IMR-90 (cell line): ENCODE measurements around the gene DEPDC5. TPM values are rescaled to one million over a fixed set of nuclear protein-coding genes. Genes with fewer than 3 reads are reported as not detected.

Experiments used
- ATAC-seq: fragments of 200-7000 bp; cut with Tn5 transposase; 2 replicates; pipeline ENCODE4 v1.9.1; 2020; ENCODE audit warnings: low read depth, mild to moderate bottlenecking, moderate library complexity
- BruUV-seq: library from RNA; stranded (reverse); fragments of 400-500 nt; replicated peaks from 2 replicates; lab custom pipeline; 2021; lab: Mats Ljungman, UMichigan
- CTCF ChIA-PET: fragments of 300-600 bp; formaldehyde crosslinking; extraction: SDS; loops from one replicate; lab custom pipeline; 2021; ENCODE audit warnings: antibody characterized with exemption; lab: Yijun Ruan, JAX
- POLR2A ChIA-PET: fragments of 300-600 bp; sonication (Branson Sonifier 250); formaldehyde crosslinking; loops from one replicate; lab custom pipeline; 2022; ENCODE audit warnings: antibody characterized with exemption; ENCODE audit not compliant: unreplicated experiment; lab: Charles Lee
- DNase-seq: peaks from one replicate; pipeline ENCODE4 v3.0.0; 2013
- H2AFZ ChIP-seq: replicated peaks from 2 replicates; pipeline ENCODE3; 2013; ENCODE audit warnings: low read length, mild to moderate bottlenecking; ENCODE audit not compliant: poor library complexity
- H2AK5ac ChIP-seq: 2 replicates; pipeline ENCODE4 v1.6.1; 2013; ENCODE audit warnings: low read depth, low read length, inconsistent platforms
- H2AK9ac ChIP-seq: replicated peaks from 2 replicates; pipeline ENCODE3; 2013; ENCODE audit warnings: mild to moderate bottlenecking, low read depth, low read length, moderate library complexity; ENCODE audit not compliant: poor library complexity
- H2BK120ac ChIP-seq: 2 replicates; pipeline ENCODE4 v1.6.1; 2013; ENCODE audit warnings: low read depth, low read length, inconsistent platforms
- H2BK15ac ChIP-seq: 3 replicates; pipeline ENCODE4 v1.6.1; 2013; ENCODE audit warnings: low read depth, low read length, inconsistent platforms
- H2BK20ac ChIP-seq: 2 replicates; pipeline ENCODE4 v1.6.1; 2013; ENCODE audit warnings: low read depth, mild to moderate bottlenecking, inconsistent platforms, low read length, moderate library complexity
- H2BK5ac ChIP-seq: 2 replicates; pipeline ENCODE4 v1.6.1; 2013; ENCODE audit warnings: mild to moderate bottlenecking, low read depth, low read length, inconsistent platforms; ENCODE audit not compliant: poor library complexity, severe bottlenecking
- H3K14ac ChIP-seq: replicated peaks from 2 replicates; pipeline ENCODE4 v1.6.1; 2013; ENCODE audit warnings: low read depth, low read length, inconsistent platforms
- H3K18ac ChIP-seq: 2 replicates; pipeline ENCODE4 v1.6.1; 2013; ENCODE audit warnings: low read depth, low read length, control low read depth
- H3K23ac ChIP-seq: 2 replicates; pipeline ENCODE4 v1.6.1; 2013; ENCODE audit warnings: low read depth, low read length, inconsistent platforms
- H3K27ac ChIP-seq: 2 replicates; pipeline ENCODE4 v1.5.1; 2013; ENCODE audit warnings: mild to moderate bottlenecking, control low read depth, low read length; ENCODE audit not compliant: insufficient read depth
- H3K27me3 ChIP-seq: 2 replicates; pipeline ENCODE4 v1.6.1; 2013; ENCODE audit warnings: low read length; ENCODE audit not compliant: control insufficient read depth, insufficient read depth
- H3K36me3 ChIP-seq: 2 replicates; pipeline ENCODE4 v1.6.1; 2013; ENCODE audit warnings: low read length, mixed read lengths; ENCODE audit not compliant: control insufficient read depth, insufficient read depth
- H3K4ac ChIP-seq: 2 replicates; pipeline ENCODE4 v1.6.1; 2013; ENCODE audit warnings: low read depth, low read length, inconsistent platforms
- H3K4me1 ChIP-seq: 2 replicates; pipeline ENCODE4 v1.6.1; 2013; ENCODE audit warnings: low read length, mixed read lengths; ENCODE audit not compliant: control insufficient read depth, insufficient read depth
- H3K4me2 ChIP-seq: 2 replicates; pipeline ENCODE4 v1.6.1; 2013; ENCODE audit warnings: low read depth, mild to moderate bottlenecking, control low read depth, low read length, moderate library complexity
- H3K4me3 ChIP-seq: 2 replicates; pipeline ENCODE4 v1.5.1; 2013; ENCODE audit warnings: low read depth, mild to moderate bottlenecking, control low read depth, low read length, moderate library complexity; ENCODE audit not compliant: insufficient read depth
- H3K56ac ChIP-seq: 2 replicates; pipeline ENCODE4 v1.6.1; 2013; ENCODE audit warnings: low read length, inconsistent platforms; ENCODE audit not compliant: insufficient read depth; ENCODE audit errors: extremely low read depth
- H3K79me1 ChIP-seq, 2 experiments: 2 replicates each; pipeline ENCODE4 v1.6.1; 2013; ENCODE audit warnings: low read length in 2 of 2, inconsistent platforms in 1 of 2, low read depth in 1 of 2
- H3K9ac ChIP-seq: 2 replicates; pipeline ENCODE4 v1.6.1; 2013; ENCODE audit warnings: low read depth, low read length, control low read depth
- H3K9me1 ChIP-seq: 2 replicates; pipeline ENCODE4 v1.6.1; 2013; ENCODE audit warnings: low read length, inconsistent platforms; ENCODE audit not compliant: insufficient read depth
- H3K9me3 ChIP-seq: 2 replicates; pipeline ENCODE4 v1.6.1; 2013; ENCODE audit warnings: low read length; ENCODE audit not compliant: control insufficient read depth, insufficient read depth
- H4K20me1 ChIP-seq: 2 replicates; pipeline ENCODE4 v1.6.1; 2013; ENCODE audit warnings: low read length, inconsistent platforms; ENCODE audit not compliant: insufficient read depth
- H4K5ac ChIP-seq: 2 replicates; pipeline ENCODE4 v1.6.1; 2013; ENCODE audit warnings: mild to moderate bottlenecking, low read depth, low read length, control low read depth
- H4K8ac ChIP-seq, 2 experiments: 2 replicates each; pipeline ENCODE4 v1.6.1; 2013; ENCODE audit warnings: low read depth in 2 of 2, low read length in 2 of 2, control low read depth in 1 of 2, inconsistent platforms in 1 of 2
- H4K91ac ChIP-seq: 2 replicates; pipeline ENCODE4 v1.6.1; 2013; ENCODE audit warnings: low read depth, low read length, inconsistent platforms; ENCODE audit not compliant: insufficient read depth
- MXI1 ChIP-seq: IDR thresholded peaks from 2 replicates; pipeline ENCODE4 v1.6.1; 2012; ENCODE audit warnings: low read depth, mild to moderate bottlenecking, low read length, moderate library complexity, borderline replicate concordance
- RAD21 ChIP-seq: IDR thresholded peaks from 2 replicates; pipeline ENCODE4 v1.6.1; 2012; ENCODE audit warnings: low read length, improper control_type of control experiment
- WGBS, 2 experiments: methylation state at CpG; one replicate each; pipeline versions ENCODE4 v1.1.5 to v1.1.7; 2013; ENCODE audit warnings: missing lambda C conversion rate in 2 of 2; ENCODE audit not compliant: insufficient read length in 1 of 2; ENCODE audit errors: extremely low coverage in 2 of 2; 5-methylcytosine and 5-hydroxymethylcytosine counted together
- dilution Hi-C: fragments of 300-500 bp; cut with HindIII; formaldehyde crosslinking; loops from one replicate; pipeline ENCODE4 v1.14.3; 2018; ENCODE audit warnings: low sequenced_read_pairs; ENCODE audit not compliant: unreplicated experiment
- in situ Hi-C: fragments of 300-500 bp; cut with MboI; formaldehyde crosslinking; loops from 3 replicates; pipeline ENCODE4 v1.14.3; 2019; ENCODE audit warnings: low sequenced_read_pairs, inconsistent platforms, mixed read lengths
- intact Hi-C: fragments of 100-400 bp; cut with micrococcal nuclease; formaldehyde crosslinking; loops from 2 replicates; pipeline ENCODE4 v1.10.0; 2022
- polyA plus RNA-seq, 3 experiments: library from polyadenylated mRNA; depleted of rRNA; stranded (reverse); fragments of >200 nt; gene quantifications; 2 replicates each; pipeline ENCODE4 v1.2.3, GENCODE V29; 2012; ENCODE audit warnings: low replicate concordance in 1 of 3
- total RNA-seq: library from RNA; depleted of rRNA; stranded (reverse); fragments of >200 nt; gene quantifications from 2 replicates; pipeline ENCODE4 v1.2.3, GENCODE V29; 2012
- TF ChIP-seq, protein P1 (sequence below): fragments of 150-350 bp; IDR thresholded peaks from 2 replicates; pipeline ENCODE4 v1.6.1; 2017; ENCODE audit warnings: mild to moderate bottlenecking, antibody characterized with exemption, low read length, low read depth
- TF ChIP-seq, protein P2 (sequence below): fragments of 150-350 bp; IDR thresholded peaks from 2 replicates; pipeline ENCODE4 v1.6.1; 2016; ENCODE audit warnings: low read depth, mild to moderate bottlenecking, low read length, moderate library complexity, borderline replicate concordance
- TF ChIP-seq, protein P3 (sequence below): conservative IDR thresholded peaks from 2 replicates; pipeline ENCODE4 v1.5.1; 2012; ENCODE audit warnings: mild to moderate bottlenecking, low read depth, low read length, improper control_type of control experiment

DEPDC5 gene
- total and polyA plus RNA-seq, 2 of the 4 experiments (the other 2 are of a cell fraction): 6.6 to 12.9 TPM

- TF ChIP-seq, protein P1, sequence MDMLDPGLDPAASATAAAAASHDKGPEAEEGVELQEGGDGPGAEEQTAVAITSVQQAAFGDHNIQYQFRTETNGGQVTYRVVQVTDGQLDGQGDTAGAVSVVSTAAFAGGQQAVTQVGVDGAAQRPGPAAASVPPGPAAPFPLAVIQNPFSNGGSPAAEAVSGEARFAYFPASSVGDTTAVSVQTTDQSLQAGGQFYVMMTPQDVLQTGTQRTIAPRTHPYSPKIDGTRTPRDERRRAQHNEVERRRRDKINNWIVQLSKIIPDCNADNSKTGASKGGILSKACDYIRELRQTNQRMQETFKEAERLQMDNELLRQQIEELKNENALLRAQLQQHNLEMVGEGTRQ: no peak
These were observed 192.3 kb downstream of the DEPDC5 start (continued) for GRCh38 chr22:31945971-31946680.

- Histone ChIP-seq H2AK5ac (no peak overlapping the region), H3K4me3 (no peak overlapping the region), H4K5ac (no peak overlapping the region), H3K56ac (no peak overlapping the region), H2BK120ac (no peak overlapping the region), H3K27ac (no peak overlapping the region), H3K18ac (no peak overlapping the region), H2AK9ac (no peak overlapping the region), H2BK15ac (no peak overlapping the region), H3K4ac (no peak overlapping the region), H3K79me1 (peaks cover 18 to 57% of the 10 kb centered on the region in 2 experiments; a peak in 3 of 4 replicates), H3K27me3 (no peaks in the 10 kb centered on the region), H4K91ac (no peak overlapping the region), H3K4me1 (peaks cover 21% of the 10 kb centered on the region), H2AFZ (no peak overlapping the region), H3K14ac (no peak overlapping the region), H3K9me3 (no peaks in the 10 kb centered on the region), H4K8ac (no peak overlapping the region), H3K9ac (no peak overlapping the region), H3K9me1 (peaks cover 24% of the 10 kb centered on the region), H3K23ac (no peak overlapping the region), H4K20me1 (peaks cover 56% of the 10 kb centered on the region), H2BK5ac (no peak overlapping the region), H3K36me3 (peaks cover 11% of the 10 kb centered on the region), H3K4me2 (0 out of 2 replicates have a peak overlapping the region, but pooled peaks have one; percentile 12), H2BK20ac (no peak overlapping the region)
- DNase-seq (no peak), ATAC-seq (no peak)
- whole genome bisulfite sequencing, 2 experiments: no CpG with 5 or more reads among the region's 2 CpGs
- CTCF ChIA-PET: no interaction called here
- dilution Hi-C loops (no loop called here), in situ Hi-C loops (loop anchor here (10.0 kb wide), 1 partner anchor 192 kb away; the partner anchor contains the start of genes DEPDC5 and PRR14L), intact Hi-C loops (no loop called here)
- BruUV-seq: no TSS peak
- TF ChIP-seq, protein P2, sequence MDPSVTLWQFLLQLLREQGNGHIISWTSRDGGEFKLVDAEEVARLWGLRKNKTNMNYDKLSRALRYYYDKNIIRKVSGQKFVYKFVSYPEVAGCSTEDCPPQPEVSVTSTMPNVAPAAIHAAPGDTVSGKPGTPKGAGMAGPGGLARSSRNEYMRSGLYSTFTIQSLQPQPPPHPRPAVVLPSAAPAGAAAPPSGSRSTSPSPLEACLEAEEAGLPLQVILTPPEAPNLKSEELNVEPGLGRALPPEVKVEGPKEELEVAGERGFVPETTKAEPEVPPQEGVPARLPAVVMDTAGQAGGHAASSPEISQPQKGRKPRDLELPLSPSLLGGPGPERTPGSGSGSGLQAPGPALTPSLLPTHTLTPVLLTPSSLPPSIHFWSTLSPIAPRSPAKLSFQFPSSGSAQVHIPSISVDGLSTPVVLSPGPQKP: no peak
- TF ChIP-seq, protein P3, sequence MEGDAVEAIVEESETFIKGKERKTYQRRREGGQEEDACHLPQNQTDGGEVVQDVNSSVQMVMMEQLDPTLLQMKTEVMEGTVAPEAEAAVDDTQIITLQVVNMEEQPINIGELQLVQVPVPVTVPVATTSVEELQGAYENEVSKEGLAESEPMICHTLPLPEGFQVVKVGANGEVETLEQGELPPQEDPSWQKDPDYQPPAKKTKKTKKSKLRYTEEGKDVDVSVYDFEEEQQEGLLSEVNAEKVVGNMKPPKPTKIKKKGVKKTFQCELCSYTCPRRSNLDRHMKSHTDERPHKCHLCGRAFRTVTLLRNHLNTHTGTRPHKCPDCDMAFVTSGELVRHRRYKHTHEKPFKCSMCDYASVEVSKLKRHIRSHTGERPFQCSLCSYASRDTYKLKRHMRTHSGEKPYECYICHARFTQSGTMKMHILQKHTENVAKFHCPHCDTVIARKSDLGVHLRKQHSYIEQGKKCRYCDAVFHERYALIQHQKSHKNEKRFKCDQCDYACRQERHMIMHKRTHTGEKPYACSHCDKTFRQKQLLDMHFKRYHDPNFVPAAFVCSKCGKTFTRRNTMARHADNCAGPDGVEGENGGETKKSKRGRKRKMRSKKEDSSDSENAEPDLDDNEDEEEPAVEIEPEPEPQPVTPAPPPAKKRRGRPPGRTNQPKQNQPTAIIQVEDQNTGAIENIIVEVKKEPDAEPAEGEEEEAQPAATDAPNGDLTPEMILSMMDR: peak; percentile 31
- TF ChIP-seq MXI1 (no peak), RAD21 (peak; percentile 30)
- POLR2A ChIA-PET: no interaction called here
These were observed 193.5 kb downstream of the DEPDC5 start for GRCh38 chr22:31947296-31947695.
